HCT116 (cell line): ENCODE results near the gene GIMAP8.

ENCODE experiments used
- CEBPB ChIP-seq: IDR thresholded peaks from 2 replicates; pipeline ENCODE4 v1.6.1; 2012; ENCODE audit warnings: low read depth
- EZH2 ChIP-seq: fragments of 200-600 bp; sonication (generic); IDR thresholded peaks from 2 replicates; pipeline ENCODE4 v1.6.1; 2017; ENCODE audit warnings: antibody characterized with exemption, mixed run types
- POLR2A ChIP-seq: IDR thresholded peaks from 2 replicates; pipeline ENCODE4 v1.7.0; 2011; ENCODE audit warnings: borderline replicate concordance; ENCODE audit not compliant: insufficient read depth, insufficient read length; ENCODE audit errors: extremely low read depth
- POLR2AphosphoS5 ChIP-seq: IDR thresholded peaks from 2 replicates; pipeline ENCODE4 v1.6.1; 2011; ENCODE audit warnings: mild to moderate bottlenecking, low read depth, low read length, moderate library complexity
- SP1 ChIP-seq: IDR thresholded peaks from 2 replicates; pipeline ENCODE4 v1.6.1; 2012; ENCODE audit warnings: low read depth
- TCF7L2 ChIP-seq: IDR thresholded peaks from 2 replicates; pipeline ENCODE4 v1.7.0; 2011; ENCODE audit warnings: borderline replicate concordance, inconsistent platforms; ENCODE audit not compliant: insufficient read depth, insufficient read length; ENCODE audit errors: extremely low read depth
- TF ChIP-seq, protein P1 (sequence below), 3 experiments: fragments of 200-600 bp in 1 of 3; sonication (generic) in 1 of 3; IDR thresholded peaks in 2 of 3; conservative IDR thresholded peaks in 1 of 3; 2 replicates each; pipeline ENCODE4 v1.5.1; 2012 to 2017; ENCODE audit warnings: low read depth in 2 of 3, low read length in 2 of 3, antibody characterized with exemption in 1 of 3, borderline replicate concordance in 1 of 3, control low read depth in 1 of 3, mild to moderate bottlenecking in 1 of 3, mixed read lengths in 1 of 3, mixed run types in 1 of 3, moderate library complexity in 1 of 3; ENCODE audit not compliant: insufficient read depth in 1 of 3
- TF ChIP-seq, protein P2 (sequence below): IDR thresholded peaks from 2 replicates; pipeline ENCODE4 v1.6.1; 2012
- TF ChIP-seq, protein P3 (sequence below): IDR thresholded peaks from 2 replicates; pipeline ENCODE4 v1.6.1; 2012

DNA sequence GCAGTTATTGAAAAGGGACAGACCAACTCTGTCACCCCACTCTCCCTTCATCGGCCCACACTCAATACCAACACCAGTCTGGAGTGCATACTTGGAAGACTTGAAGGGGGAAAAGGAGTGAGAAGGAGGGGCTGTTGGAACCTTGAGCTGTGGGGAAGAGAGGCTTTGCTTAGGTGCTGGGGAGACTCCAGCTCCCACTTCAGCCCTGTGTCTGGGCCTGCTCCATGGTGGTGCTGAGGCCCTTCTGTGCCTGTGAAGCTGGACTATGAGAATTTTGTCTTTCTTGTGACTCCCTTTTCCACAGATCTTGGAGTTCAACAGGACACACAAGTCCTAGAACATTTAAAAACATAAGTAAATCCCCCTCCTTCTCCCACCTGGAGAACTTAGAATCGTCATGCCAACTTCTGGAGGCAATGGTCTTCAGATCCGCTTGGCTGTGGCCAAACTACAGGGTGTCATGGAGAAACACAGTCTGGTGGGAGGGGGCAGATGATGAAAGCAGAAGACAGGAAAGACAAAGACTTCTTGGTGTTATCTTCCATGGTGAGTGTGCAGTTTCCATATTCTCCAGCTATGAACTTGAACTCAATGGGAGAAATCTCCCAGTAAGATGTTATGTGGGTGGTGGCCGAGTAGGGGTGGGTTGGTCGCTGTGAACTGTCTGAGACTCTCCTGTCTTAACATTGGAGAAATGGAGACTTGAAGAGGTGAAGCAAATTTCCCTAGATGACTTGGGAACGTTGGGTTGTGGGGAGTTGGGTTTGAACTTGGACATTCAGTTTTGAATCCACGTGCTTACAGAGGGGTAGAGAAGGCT, 18.4 kb upstream of the GIMAP8 start:
- TF ChIP-seq EZH2 (no peak), CEBPB (no peak), SP1 (no peak), POLR2AphosphoS5 (no peak), POLR2A (no peak), TCF7L2 (no peak)
- TF ChIP-seq, protein P1, sequence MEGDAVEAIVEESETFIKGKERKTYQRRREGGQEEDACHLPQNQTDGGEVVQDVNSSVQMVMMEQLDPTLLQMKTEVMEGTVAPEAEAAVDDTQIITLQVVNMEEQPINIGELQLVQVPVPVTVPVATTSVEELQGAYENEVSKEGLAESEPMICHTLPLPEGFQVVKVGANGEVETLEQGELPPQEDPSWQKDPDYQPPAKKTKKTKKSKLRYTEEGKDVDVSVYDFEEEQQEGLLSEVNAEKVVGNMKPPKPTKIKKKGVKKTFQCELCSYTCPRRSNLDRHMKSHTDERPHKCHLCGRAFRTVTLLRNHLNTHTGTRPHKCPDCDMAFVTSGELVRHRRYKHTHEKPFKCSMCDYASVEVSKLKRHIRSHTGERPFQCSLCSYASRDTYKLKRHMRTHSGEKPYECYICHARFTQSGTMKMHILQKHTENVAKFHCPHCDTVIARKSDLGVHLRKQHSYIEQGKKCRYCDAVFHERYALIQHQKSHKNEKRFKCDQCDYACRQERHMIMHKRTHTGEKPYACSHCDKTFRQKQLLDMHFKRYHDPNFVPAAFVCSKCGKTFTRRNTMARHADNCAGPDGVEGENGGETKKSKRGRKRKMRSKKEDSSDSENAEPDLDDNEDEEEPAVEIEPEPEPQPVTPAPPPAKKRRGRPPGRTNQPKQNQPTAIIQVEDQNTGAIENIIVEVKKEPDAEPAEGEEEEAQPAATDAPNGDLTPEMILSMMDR (IDR thresholded peaks at IDR 0.05 in 2 of 3, conservative IDR thresholded peaks at IDR 0.05 in 1 of 3; ENCODE audit: borderline replicate concordance in 1 of 3, insufficient read depth in 1 of 3, low read depth in 2 of 3, low read length in 2 of 3): no peak
- TF ChIP-seq, protein P2, sequence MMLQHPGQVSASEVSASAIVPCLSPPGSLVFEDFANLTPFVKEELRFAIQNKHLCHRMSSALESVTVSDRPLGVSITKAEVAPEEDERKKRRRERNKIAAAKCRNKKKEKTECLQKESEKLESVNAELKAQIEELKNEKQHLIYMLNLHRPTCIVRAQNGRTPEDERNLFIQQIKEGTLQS: no peak
- TF ChIP-seq, protein P3, sequence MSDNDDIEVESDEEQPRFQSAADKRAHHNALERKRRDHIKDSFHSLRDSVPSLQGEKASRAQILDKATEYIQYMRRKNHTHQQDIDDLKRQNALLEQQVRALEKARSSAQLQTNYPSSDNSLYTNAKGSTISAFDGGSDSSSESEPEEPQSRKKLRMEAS: no peak
